SK-N-SH treated with all-trans-retinoic acid at 6 μM for 48 hours (cell line): ENCODE results near the gene VPS11.

Source experiments
- ATAC-seq: fragments of 200-7000 bp; cut with Tn5 transposase; 3 replicates; pipeline ENCODE4 v1.9.1; 2020; ENCODE audit warnings: mild to moderate bottlenecking, moderate library complexity
- ARNTL ChIP-seq: fragments of 450-650 bp; formaldehyde crosslinking; IDR thresholded peaks from 2 replicates; pipeline ENCODE4 v1.5.0; 2020; ENCODE audit warnings: low read depth, mild to moderate bottlenecking, moderate library complexity, borderline replicate concordance
- CREB5 ChIP-seq: fragments of 250-450 bp; sonication (Bioruptor Pico); IDR thresholded peaks from 2 replicates; pipeline ENCODE4 v1.5.1; 2020; ENCODE audit warnings: low read depth, mild to moderate bottlenecking, moderate library complexity
- ESRRG ChIP-seq: fragments of 250-450 bp; sonication (Bioruptor Pico); IDR thresholded peaks from 2 replicates; pipeline ENCODE4 v1.6.1; 2021; ENCODE audit warnings: mild to moderate bottlenecking
- GLIS3 ChIP-seq: fragments of 250-450 bp; sonication (Bioruptor Pico); IDR thresholded peaks from 2 replicates; pipeline ENCODE4 v1.5.0; 2020; ENCODE audit warnings: mild to moderate bottlenecking, moderate library complexity
- ISL1 ChIP-seq: fragments of 250-450 bp; sonication (Bioruptor Pico); IDR thresholded peaks from 2 replicates; pipeline ENCODE4 v2.1.2; 2022; ENCODE audit warnings: mild to moderate bottlenecking, moderate library complexity
- OSR1 ChIP-seq: fragments of 250-450 bp; sonication (Bioruptor Pico); IDR thresholded peaks from 2 replicates; pipeline ENCODE4 v1.8.0; 2022; ENCODE audit warnings: moderate library complexity, mild to moderate bottlenecking, inconsistent platforms
- PPARA ChIP-seq: fragments of 250-450 bp; sonication (Bioruptor Pico); IDR thresholded peaks from 2 replicates; pipeline ENCODE4 v1.5.0; 2020; ENCODE audit warnings: mild to moderate bottlenecking, borderline replicate concordance
- RARB ChIP-seq: fragments of 250-450 bp; sonication (Bioruptor Pico); IDR thresholded peaks from 2 replicates; pipeline ENCODE4 v1.8.0; 2021; ENCODE audit warnings: mild to moderate bottlenecking, moderate library complexity
- SNAI2 ChIP-seq: fragments of 250-450 bp; sonication (Bioruptor Pico); IDR thresholded peaks from 2 replicates; pipeline ENCODE4 v1.5.0; 2020; ENCODE audit warnings: mild to moderate bottlenecking, moderate library complexity
- TCF4 ChIP-seq: fragments of 250-450 bp; sonication (Bioruptor Pico); IDR thresholded peaks from 2 replicates; pipeline ENCODE4 v1.8.0; 2021; ENCODE audit warnings: mild to moderate bottlenecking, moderate library complexity, borderline replicate concordance
- TOX ChIP-seq: fragments of 250-450 bp; sonication (Bioruptor Pico); IDR thresholded peaks from 2 replicates; pipeline ENCODE4 v1.8.0; 2021; ENCODE audit warnings: mild to moderate bottlenecking, moderate library complexity, borderline replicate concordance
- TSHZ2 ChIP-seq: fragments of 250-450 bp; sonication (Bioruptor Pico); IDR thresholded peaks from 2 replicates; pipeline ENCODE4 v1.5.0; 2020; ENCODE audit warnings: mild to moderate bottlenecking, moderate library complexity
- ZC3H10 ChIP-seq: fragments of 250-450 bp; sonication (Bioruptor Pico); IDR thresholded peaks from 2 replicates; pipeline ENCODE4 v1.5.1; 2021; ENCODE audit warnings: mild to moderate bottlenecking, moderate library complexity
- ZFP3 ChIP-seq: fragments of 250-450 bp; sonication (Bioruptor Pico); IDR thresholded peaks from 2 replicates; pipeline ENCODE4 v1.5.0; 2020; ENCODE audit warnings: mild to moderate bottlenecking, moderate library complexity
- ZFP30 ChIP-seq: fragments of 450-650 bp; formaldehyde crosslinking; IDR thresholded peaks from 2 replicates; pipeline ENCODE4 v1.5.0; 2022; ENCODE audit warnings: mild to moderate bottlenecking, moderate library complexity
- ZNF565 ChIP-seq: fragments of 450-650 bp; formaldehyde crosslinking; conservative IDR thresholded peaks from 2 replicates; pipeline ENCODE4 v1.5.0; 2020; ENCODE audit warnings: low read depth, mild to moderate bottlenecking, moderate library complexity
- ZNF70 ChIP-seq: fragments of 450-650 bp; formaldehyde crosslinking; IDR thresholded peaks from 2 replicates; pipeline ENCODE4 v1.5.0; 2020; ENCODE audit warnings: mild to moderate bottlenecking, moderate library complexity
- ZNF8 ChIP-seq: fragments of 450-650 bp; formaldehyde crosslinking; IDR thresholded peaks from 2 replicates; pipeline ENCODE4 v1.5.0; 2020; ENCODE audit warnings: mild to moderate bottlenecking, moderate library complexity
- TF ChIP-seq, protein P1 (sequence below): fragments of 250-450 bp; sonication (Bioruptor Pico); IDR thresholded peaks from 2 replicates; pipeline ENCODE4 v1.5.1; 2021; ENCODE audit warnings: mild to moderate bottlenecking, moderate library complexity
- TF ChIP-seq, protein P2 (sequence below): fragments of 250-450 bp; sonication (Bioruptor Pico); IDR thresholded peaks from 2 replicates; pipeline ENCODE4 v1.8.0; 2020; ENCODE audit warnings: mild to moderate bottlenecking, moderate library complexity, borderline replicate concordance
- TF ChIP-seq, protein P3 (sequence below): fragments of 250-450 bp; sonication (Bioruptor Pico); IDR thresholded peaks from 2 replicates; pipeline ENCODE4 v1.8.0; 2021; ENCODE audit warnings: low read depth, mild to moderate bottlenecking, moderate library complexity, borderline replicate concordance

Gene VPS11

DNA sequence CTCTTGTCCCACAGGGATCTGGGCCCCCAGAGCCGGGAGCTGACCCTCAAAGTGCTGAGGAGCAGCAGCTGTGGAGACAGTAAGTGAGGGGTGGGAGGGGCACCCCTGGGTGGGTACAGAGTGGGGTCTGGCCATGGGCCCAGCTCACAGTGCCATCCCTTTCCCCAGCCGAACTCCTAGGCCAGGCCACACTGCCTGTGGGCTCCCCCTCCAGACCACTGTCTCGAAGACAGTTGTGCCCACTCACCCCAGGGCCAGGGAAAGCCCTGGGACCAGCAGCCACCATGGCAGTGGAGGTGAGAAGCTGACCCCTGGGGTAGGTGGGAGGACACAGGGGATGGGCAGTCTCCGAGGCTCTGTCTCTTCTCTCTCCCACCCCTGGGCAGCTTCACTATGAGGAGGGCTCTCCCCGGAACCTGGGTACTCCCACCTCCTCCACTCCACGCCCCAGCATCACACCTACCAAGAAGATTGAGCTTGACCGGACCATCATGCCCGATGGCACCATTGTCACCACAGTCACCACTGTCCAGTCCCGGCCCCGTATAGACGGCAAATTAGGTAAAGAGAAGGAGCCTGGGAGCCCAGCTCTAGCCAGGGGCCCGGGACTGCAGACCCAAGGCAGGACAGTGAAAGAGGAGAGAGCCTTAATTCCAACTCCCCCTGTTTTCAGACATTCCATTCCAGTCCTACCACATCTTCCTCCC, 44.8 kb downstream of the VPS11 start:
- ATAC-seq, result no peak
- TF ChIP-seq CREB5 (CRISPR knock-in tag) (no peak), TOX (CRISPR knock-in tag) (no peak), ZFP3 (CRISPR knock-in tag) (no peak), ARNTL (CRISPR knock-in tag) (no peak), OSR1 (CRISPR knock-in tag) (no peak)

DNA sequence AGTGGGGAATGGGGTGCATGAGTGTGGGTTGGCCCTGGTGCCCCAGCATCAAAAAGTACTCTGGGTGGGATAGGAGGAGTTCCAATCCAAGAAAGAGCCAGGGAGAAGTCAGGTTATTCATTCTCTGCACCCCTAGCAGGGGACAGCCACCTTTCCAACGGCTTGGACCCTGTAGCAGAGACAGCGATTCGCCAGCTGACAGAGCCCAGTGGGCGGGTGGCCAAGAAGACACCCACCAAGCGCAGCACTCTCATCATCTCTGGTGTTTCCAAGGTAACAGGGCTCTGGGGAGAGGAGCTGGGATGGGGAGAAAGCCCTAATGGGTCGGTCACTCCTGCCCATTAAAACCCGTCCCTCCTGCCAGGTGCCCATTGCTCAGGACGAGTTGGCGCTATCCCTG, 46.1 kb downstream of the VPS11 start:
- ATAC-seq, result no peak
- TF ChIP-seq ZNF565 (CRISPR knock-in tag), result no peak
- TF ChIP-seq TOX (CRISPR knock-in tag), result no peak
- TF ChIP-seq, protein P1, sequence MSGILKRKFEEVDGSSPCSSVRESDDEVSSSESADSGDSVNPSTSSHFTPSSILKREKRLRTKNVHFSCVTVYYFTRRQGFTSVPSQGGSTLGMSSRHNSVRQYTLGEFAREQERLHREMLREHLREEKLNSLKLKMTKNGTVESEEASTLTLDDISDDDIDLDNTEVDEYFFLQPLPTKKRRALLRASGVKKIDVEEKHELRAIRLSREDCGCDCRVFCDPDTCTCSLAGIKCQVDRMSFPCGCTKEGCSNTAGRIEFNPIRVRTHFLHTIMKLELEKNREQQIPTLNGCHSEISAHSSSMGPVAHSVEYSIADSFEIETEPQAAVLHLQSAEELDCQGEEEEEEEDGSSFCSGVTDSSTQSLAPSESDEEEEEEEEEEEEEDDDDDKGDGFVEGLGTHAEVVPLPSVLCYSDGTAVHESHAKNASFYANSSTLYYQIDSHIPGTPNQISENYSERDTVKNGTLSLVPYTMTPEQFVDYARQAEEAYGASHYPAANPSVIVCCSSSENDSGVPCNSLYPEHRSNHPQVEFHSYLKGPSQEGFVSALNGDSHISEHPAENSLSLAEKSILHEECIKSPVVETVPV (CRISPR knock-in tag), result no peak
- TF ChIP-seq ISL1 (CRISPR knock-in tag), result no peak
- TF ChIP-seq, protein P2, sequence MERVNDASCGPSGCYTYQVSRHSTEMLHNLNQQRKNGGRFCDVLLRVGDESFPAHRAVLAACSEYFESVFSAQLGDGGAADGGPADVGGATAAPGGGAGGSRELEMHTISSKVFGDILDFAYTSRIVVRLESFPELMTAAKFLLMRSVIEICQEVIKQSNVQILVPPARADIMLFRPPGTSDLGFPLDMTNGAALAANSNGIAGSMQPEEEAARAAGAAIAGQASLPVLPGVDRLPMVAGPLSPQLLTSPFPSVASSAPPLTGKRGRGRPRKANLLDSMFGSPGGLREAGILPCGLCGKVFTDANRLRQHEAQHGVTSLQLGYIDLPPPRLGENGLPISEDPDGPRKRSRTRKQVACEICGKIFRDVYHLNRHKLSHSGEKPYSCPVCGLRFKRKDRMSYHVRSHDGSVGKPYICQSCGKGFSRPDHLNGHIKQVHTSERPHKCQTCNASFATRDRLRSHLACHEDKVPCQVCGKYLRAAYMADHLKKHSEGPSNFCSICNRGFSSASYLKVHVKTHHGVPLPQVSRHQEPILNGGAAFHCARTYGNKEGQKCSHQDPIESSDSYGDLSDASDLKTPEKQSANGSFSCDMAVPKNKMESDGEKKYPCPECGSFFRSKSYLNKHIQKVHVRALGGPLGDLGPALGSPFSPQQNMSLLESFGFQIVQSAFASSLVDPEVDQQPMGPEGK (CRISPR knock-in tag), result no peak
- TF ChIP-seq PPARA (CRISPR knock-in tag), result no peak
- TF ChIP-seq ZNF8 (CRISPR knock-in tag), result no peak
- TF ChIP-seq TCF4 (CRISPR knock-in tag), result no peak
- no peak for TF ChIP-seq RARB (CRISPR knock-in tag)
- TF ChIP-seq SNAI2 (CRISPR knock-in tag), result no peak
- no peak for TF ChIP-seq ZFP30 (CRISPR knock-in tag)
- no peak for TF ChIP-seq CREB5 (CRISPR knock-in tag)
- no peak for TF ChIP-seq GLIS3 (CRISPR knock-in tag)
- TF ChIP-seq ZFP3 (CRISPR knock-in tag), result no peak
- TF ChIP-seq ZNF70 (CRISPR knock-in tag), result no peak
- TF ChIP-seq OSR1 (CRISPR knock-in tag), result no peak
- TF ChIP-seq, protein P3, sequence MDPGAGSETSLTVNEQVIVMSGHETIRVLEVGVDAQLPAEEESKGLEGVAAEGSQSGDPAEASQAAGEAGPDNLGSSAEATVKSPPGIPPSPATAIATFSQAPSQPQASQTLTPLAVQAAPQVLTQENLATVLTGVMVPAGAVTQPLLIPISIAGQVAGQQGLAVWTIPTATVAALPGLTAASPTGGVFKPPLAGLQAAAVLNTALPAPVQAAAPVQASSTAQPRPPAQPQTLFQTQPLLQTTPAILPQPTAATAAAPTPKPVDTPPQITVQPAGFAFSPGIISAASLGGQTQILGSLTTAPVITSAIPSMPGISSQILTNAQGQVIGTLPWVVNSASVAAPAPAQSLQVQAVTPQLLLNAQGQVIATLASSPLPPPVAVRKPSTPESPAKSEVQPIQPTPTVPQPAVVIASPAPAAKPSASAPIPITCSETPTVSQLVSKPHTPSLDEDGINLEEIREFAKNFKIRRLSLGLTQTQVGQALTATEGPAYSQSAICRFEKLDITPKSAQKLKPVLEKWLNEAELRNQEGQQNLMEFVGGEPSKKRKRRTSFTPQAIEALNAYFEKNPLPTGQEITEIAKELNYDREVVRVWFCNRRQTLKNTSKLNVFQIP (CRISPR knock-in tag), result no peak
- TF ChIP-seq TSHZ2, result no peak
- TF ChIP-seq ESRRG (CRISPR knock-in tag), result no peak
- TF ChIP-seq ZC3H10 (CRISPR knock-in tag), result no peak
